Thyroid gland (tissue), 4 donors: ENCODE results near the gene TYMS.

ENCODE experiments used
- POLR2A ChIP-seq, 2 donors: fragments of 450-650 bp; IDR thresholded peaks; one replicate each; pipeline ENCODE4 v1.6.1; 2017; ENCODE audit warnings: antibody characterized with exemption in 2 of 2, mild to moderate bottlenecking in 2 of 2, moderate library complexity in 1 of 2
- TF ChIP-seq, protein P1 (sequence below), 6 experiments: fragments of 200-600 bp in 3 of 6; fragments of 450-650 bp in 3 of 6; sonication (generic) in 3 of 6; IDR thresholded peaks; one replicate each; pipeline ENCODE4 v1.5.1; 2016 to 2019; ENCODE audit warnings: antibody characterized with exemption in 6 of 6, mild to moderate bottlenecking in 2 of 6, inconsistent platforms in 1 of 6, moderate library complexity in 1 of 6

DNA sequence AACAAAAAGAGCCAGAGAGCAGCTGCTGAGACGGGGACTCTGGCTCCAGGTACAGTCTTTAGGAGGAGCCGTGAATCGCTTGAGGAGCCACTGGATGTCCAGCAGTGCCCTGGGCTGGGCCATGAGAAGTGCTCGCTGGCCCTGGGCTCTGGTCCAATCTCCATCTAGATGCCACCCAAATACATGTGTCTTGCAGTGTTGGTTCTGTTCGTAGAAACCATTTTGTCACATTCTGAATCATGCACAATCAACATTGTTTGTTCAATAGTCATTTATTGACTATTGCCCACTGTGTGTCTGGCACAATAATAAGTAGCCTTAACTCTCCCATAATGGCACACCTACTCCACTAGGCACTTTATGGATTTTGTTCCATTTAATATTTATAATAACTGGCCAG lies 26.1 kb downstream of the TYMS start:
- TF ChIP-seq, protein P1, sequence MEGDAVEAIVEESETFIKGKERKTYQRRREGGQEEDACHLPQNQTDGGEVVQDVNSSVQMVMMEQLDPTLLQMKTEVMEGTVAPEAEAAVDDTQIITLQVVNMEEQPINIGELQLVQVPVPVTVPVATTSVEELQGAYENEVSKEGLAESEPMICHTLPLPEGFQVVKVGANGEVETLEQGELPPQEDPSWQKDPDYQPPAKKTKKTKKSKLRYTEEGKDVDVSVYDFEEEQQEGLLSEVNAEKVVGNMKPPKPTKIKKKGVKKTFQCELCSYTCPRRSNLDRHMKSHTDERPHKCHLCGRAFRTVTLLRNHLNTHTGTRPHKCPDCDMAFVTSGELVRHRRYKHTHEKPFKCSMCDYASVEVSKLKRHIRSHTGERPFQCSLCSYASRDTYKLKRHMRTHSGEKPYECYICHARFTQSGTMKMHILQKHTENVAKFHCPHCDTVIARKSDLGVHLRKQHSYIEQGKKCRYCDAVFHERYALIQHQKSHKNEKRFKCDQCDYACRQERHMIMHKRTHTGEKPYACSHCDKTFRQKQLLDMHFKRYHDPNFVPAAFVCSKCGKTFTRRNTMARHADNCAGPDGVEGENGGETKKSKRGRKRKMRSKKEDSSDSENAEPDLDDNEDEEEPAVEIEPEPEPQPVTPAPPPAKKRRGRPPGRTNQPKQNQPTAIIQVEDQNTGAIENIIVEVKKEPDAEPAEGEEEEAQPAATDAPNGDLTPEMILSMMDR (IDR thresholded peaks at IDR 0.05), result no peak
- TF ChIP-seq POLR2A (IDR thresholded peaks at IDR 0.05), result no peak
